Esophagus muscularis mucosa (tissue), 3 donors: ENCODE results near the gene ABCA2.

Experiments used
- CTCF ChIP-seq, 3 experiments: fragments of 200-600 bp in 2 of 3; fragments of 450-650 bp in 1 of 3; sonication (generic) in 2 of 3; IDR thresholded peaks; one replicate each; pipeline ENCODE4 v1.5.1; 2017 to 2019; ENCODE audit warnings: antibody characterized with exemption in 3 of 3, mild to moderate bottlenecking in 2 of 3, moderate library complexity in 1 of 3
- POLR2AphosphoS5 ChIP-seq, 2 donors: sonication (generic); formaldehyde crosslinking; IDR thresholded peaks; one replicate each; pipeline ENCODE4 v1.6.1; 2017; ENCODE audit warnings: antibody characterized with exemption in 2 of 2

GRCh38 chr9:137046088-137046787 is 18.2 kb upstream of the ABCA2 start, which contains the start of gene NPDC1:
- peak; percentile 76 to 85 (median 80) for TF ChIP-seq CTCF (IDR thresholded peaks at IDR 0.05)
- peak in 1 of 2 donors; percentile 54 for TF ChIP-seq POLR2AphosphoS5 (IDR thresholded peaks at IDR 0.05)
